ENCODE data around the gene BAG5.
"Not testable (repeated sequence)": the region's sequence is repeated elsewhere in the genome, so short reads cannot be mapped to it uniquely, and the experiment has no call there.

BAG5 gene, protein sequence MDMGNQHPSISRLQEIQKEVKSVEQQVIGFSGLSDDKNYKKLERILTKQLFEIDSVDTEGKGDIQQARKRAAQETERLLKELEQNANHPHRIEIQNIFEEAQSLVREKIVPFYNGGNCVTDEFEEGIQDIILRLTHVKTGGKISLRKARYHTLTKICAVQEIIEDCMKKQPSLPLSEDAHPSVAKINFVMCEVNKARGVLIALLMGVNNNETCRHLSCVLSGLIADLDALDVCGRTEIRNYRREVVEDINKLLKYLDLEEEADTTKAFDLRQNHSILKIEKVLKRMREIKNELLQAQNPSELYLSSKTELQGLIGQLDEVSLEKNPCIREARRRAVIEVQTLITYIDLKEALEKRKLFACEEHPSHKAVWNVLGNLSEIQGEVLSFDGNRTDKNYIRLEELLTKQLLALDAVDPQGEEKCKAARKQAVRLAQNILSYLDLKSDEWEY

DNA sequence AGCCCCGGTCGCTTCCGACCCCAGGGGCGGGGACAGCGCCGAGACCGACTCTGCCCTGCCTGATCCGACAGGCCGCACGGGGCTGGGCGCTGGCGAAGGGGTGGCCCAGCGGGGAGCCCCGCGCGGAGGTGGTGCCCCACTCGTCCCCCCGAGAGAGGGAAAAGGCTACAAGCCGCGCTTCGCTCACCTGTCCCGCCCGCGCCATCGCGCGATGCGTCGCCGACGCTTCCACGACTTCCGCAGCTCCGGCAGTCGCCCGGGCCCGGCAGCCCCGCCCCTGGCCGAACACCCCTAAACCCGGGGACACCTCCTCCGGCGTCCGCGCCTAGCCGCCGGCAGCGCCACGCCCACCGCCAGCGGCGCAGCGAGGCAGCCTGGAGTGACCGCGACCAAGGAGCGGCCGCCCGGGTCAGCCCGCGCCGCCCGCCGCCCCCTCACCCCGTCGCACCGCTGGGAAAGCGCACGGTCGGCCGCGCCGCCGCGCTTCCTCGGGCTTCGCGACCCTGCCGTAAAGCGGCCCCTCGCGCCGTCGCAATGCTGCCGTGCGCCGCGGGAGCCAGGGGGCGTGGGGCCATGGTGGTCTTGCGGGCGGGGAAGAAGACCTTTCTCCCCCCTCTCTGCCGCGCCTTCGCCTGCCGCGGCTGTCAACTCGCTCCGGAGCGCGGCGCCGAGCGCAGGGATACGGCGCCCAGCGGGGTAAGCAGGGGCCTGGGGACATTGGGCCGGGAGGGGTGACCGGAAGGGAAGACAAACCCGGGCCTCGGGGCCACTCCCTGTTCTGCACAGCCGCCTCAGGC lies at the start of gene BAG5, which contains the start of gene COA8:
Gene BAG5 (minus strand): TSS at position 229 of the 797 bp plus-strand sequence. CDS start 1,493 bp downstream, outside the sequence.
Gene COA8 (plus strand): TSS at position 532 of the 797 bp plus-strand sequence. CDS start 42 bp downstream, at position 574.
- peak; percentile 76 for DNase-seq

DNA sequence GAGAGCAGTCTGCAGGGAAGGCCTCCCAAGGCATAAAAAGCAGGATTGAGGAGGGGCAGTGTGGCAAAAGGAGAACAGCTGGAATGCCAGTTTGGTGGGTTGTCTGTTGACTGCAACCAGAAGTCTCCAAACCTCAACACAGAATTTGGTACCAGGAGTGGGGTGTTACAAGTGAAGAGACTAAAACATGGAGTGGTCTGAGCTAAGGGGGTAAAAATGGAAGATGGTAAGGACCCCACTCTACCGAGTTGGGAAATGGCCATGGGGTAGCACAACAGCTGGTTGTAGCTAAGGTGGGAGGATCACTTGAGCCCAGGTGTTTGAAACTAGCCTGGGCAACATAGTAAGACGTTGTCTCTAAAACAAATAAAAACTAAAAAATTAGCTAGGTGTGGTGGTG lies 48.8 kb upstream of the BAG5 start:
- DNase-seq = no peak

DNA sequence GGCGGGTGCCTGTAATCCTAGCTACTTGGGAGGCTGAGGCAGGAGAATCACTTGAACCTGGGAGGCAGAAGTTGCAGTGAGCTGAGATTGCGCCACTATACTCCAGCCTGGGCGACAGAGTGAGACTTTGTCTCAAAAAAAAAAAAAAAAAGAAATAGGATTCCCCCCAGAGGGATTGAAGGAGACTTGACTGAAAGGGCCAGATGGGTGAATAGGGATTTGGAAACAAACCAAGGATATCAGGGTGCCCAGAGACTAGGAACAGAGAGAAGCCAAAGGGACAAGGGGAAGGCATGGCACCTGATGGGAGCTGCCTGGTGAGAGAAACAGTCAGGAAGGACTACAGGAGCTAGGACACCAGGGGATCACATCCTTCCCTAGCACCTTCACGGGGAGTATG lies 46.6 kb upstream of the BAG5 start:
- not testable (repeated sequence) for DNase-seq

DNA sequence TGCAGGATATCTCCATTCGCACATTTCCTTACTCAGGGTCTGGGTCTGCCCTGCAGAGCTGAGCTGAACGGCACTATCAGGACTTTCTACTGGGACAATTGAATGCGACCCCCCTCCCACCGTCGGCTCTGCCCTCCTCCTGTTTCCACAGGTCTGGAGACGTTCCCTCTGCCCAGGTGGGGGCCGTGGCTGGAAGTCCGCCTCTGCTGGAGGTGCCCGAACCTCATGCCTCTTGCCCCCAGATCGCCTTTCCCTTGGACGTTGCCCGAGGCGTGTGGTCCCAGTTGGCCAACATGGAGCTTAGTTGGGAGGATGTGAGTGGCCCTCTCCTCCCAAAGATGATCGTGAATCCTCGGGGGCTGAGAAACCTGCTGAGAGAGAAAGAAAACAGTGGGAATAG lies 45.4 kb upstream of the BAG5 start:
- no peak for DNase-seq

DNA sequence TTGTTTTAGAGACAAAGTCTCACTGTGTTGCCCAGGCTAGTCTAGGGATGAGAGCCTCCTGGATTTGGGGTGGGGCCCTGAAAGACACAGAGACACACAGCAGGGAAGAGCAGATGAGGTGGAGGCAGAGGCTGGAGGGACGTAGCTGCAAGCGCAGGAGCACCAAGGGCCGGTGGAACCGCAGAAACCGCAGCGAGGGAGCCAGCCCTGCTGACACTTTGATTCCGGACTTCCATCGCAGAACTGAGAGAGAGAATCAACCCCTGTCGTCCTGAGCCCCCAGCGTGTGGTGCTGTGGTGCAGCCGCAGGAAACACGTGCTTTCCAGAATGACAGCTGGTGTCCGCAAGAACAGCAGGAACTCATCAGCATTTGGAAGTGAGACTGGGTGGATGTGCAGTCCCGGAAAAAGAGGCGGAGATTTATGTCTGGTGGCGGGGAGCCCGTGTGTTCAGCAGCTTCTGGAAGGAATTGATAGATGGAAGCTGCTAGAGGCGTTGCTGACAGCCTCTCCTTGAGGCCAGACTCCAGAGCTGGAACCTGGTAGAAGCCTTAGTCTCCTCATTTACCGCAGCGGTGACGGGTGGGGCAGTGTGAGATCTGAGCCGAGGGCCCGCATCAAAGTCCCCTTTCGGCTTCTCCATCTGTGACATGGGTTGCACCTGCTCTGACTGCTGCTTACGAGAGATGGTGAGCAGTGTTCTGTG lies 44.7 kb upstream of the BAG5 start:
- peak; percentile 68 for DNase-seq

DNA sequence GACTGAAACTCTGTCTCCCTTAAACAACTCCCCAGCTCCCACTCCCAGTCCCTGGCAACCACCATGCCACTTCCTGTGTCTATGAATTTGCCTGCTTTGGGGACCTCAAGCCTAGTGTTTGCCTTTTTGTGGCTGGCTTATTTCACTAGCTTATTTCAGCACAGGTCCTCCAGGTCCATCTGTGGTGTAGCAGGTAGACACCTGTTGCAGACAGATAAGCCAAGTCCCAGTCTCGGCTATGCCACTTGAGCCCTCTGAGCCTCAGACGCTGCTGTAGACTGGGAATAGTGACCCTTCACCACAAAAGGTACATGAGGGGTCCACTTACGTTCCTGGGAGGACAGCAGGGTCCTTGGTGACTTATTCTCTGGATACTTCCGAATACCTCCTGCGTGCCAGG lies 42.2 kb upstream of the BAG5 start:
- no peak for DNase-seq

DNA sequence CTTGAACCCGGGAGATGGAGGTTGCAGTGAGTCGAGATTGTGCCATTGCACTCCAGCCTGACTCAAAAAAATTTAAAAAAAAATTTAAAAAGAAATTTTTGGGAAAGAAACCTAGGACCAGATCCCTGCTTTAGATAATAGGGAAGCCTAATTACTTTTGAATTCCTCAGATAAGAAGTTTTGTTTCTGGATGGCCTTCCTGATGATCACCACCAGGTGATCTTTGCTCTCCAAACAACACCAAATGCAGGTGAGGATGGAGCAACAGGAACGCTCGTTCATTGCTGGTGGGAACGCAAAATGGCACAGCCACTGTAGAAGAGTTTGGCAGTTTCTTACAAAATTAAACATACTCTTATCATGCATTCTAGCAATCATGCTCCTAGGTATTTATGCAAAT lies 38.0 kb upstream of the BAG5 start:
- no peak for DNase-seq

DNA sequence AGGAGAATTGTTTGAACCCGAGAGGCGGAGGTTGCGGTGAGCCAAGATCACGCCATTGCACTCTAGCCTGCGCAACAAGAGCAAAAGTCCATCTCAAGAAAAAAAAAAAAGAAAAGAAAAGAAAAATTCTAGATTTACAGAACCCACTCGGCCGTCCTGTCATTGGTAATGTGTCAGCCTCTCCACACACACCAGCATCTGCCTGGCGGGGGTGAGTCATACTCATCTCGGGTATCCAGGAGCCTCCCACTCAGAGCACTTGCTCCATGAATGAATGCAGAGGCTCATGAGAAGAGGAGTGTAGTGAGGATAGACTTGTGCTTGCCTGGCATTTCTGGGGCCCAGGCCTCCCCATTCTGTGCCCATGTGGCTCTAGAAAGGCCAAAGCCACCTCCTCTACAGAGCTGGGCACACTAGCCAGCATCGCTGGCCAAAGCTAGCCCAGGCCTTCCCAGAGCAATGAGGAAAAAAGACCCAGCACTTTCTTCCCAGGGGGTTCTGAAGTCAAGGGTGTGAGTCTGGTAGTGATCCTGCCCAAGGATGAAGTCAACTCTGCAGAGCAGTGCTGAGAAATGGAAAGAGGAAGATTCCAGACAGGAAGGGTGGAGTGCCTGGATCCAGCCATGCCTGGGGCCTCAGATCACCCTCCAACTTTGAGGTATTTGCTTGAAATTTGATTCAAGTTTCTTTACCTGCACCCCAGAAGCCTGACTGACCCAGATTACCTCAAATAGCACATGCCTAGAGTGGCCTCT lies 35.3 kb upstream of the BAG5 start:
- DNase-seq = peak; percentile 14

DNA sequence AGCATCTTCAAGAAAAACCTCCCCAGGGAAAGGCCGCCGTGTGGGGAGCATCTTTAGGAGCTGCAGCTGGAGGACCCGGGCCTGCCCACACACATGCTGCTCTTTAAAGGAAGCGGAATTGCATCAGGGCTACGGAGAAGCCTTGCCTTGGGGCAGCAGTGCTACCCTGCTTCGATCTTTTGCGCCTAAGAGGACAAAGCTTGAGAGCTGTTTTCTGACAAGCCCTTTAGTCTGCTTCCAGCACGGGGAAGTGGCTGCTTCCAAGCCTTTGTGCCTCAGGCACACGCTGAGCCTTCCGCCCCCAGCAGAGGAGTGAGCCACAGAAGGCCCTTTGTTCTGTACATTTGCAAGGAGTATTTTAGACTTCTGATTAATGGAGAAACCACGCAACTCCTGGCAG lies 31.8 kb upstream of the BAG5 start:
- DNase-seq = peak; percentile 43

DNA sequence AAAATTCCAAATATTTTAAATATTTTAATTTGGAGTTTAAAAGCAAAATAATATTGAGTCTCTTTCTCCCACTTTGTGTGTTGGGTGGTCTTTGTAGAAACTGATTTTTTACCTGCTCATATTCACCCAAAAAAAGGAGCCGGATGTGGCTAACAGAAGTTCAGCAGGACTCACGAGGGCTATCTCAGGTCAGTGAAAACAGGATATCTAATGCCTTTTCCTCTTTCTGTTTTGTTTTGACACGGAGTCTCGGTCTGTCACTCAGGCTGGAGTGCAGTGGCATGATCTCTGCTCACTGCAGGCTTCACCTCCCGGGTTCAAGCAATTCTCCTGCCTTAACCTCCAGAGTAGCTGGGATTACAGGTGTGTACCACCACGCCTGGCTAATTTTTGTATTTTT lies 31.1 kb upstream of the BAG5 start:
- no peak for DNase-seq

DNA sequence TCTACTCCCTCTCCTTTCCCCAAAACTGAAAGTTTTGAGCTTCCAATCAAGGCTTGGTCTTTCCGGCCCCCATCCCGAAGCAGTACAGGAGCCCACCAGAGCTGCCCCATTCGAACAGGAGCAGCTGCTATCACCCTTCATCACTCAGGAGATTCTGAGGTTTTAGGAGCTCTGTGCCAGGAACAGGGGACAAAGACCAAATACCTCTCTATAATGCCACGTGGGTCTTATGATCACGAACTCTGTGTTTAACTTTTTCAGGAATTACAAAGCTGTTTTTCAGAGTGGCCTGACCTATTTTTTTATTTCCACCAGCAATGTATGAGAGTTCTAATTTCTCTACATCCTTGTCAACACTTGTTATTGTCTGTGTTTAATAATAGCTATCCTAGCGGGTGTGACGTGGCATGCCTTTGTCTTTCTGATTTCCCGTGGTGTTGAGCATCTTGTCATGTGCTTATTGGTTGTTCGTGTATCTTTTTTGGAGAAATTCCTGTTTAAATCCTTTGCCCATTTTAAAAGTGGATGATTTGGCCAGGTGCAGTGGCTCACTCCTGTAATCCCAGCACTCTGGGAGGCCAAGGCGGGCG lies 22.0 kb upstream of the BAG5 start:
- no peak for DNase-seq

DNA sequence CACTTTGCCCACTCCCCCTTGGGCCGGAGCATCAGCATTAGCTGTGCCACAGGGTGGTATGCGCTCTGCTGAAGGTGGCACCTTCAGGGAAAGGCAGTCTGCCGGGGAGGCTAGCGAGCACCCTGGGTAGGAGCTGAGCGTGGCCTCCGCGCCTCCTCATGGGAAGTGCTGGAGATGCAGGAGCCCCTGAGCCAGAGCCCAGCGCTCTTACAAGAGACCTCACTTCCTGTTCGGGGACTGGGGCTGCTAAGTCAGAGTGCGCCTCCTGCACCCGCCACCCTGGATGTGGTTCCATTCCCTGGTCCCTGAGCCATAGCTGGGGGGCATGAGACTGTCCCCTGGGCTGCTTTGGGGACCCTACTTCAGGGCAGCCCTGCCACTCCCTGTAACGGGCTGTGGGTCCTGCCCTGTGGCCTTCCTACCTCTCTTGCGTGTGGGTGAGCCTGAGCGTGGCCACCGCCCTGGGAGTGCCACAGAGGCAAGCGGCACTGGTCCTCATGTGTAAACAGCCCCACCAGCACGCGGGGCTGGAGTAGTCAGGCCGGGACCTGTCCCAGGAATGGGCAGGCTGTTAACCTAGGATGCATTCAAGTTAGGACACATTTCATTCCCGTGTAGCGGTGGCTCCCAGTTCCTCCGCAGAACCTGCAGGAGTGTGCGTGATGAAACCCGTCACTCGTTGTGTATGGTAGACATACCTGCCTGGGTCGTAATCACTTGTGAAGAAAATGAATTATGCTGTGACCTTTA lies 19.7 kb upstream of the BAG5 start:
- DNase-seq = no peak

DNA sequence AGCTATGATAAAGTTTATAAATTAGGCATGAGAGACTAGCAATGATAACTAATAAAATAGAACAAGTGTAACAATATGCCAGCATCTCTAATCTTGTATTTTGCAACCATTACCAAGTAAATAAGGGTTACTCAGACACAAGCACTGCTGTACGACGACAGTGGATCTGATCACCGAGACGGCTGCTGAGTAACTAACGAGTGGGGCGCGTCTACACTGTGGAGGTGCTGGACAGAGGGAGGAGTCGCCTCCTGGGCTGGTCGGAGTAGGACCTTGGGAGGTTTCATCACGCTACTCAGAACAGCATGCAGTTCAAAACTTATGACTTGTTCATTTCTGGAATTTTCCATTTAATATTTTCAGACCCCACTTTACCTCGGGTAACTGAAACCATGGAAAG lies 18.7 kb upstream of the BAG5 start:
- no peak for DNase-seq

DNA sequence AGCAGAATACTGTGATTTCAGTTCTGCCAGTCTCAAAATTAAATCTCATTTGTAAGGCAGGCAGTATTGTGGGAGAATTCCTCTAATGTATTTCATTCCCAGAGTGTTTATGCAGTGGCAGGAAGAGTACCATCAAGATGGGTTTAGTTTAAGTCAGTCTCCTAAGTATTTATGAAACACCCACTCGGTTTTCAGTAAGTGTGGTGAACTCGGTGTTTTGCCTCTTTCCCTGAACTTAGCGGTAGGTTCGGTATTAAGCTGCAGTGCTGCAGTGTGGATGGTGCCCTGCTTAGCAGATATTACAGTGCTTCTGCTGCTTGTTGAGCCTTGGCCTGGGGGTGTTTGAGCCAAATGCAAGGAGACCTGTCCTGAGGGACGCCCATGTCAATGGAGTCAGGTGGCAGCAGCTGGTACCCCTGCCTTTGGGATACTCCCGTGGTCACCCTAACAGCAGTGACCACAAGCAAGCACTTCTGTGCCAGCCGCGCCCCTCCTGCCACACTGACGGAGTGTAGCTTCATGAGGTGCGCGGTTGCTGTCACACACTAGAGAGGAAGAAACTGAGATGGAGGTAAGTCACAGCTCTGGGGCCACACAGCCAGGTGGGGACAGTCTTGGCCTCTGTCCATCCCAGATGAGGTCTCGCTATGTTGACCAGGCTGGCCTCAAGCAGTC lies 16.1 kb upstream of the BAG5 start:
- no peak for DNase-seq

DNA sequence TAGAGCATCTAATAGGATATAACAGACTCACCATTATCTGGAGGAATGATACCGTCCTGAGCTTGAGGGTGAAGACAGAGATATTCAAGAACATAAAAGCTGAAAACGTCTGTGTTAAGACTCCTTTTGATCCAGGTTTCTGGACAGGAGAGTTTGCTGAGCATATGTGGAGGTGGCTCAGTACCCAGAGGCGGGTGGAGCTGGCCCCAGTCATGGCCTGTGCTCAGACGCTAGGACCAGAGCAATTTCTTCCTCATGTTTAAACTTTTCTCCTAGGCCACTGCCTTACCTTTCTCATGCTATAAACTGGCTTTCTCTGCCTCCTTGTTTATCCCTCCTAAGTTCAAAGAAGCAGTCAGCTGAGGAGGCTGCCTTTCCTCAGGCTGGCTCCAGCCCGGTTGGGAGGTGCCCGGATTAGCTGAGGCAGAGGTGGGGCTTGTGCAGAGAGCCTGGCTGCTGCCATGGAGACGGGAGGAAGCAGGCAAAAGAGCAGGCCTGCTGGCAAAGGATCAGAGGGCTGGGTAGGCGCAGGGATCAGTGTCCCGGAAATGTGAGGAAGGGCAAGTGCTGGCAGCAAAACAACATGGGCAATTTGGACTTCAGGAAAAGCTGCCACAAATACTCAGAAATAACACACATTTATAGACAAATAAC lies 14.0 kb upstream of the BAG5 start:
- DNase-seq = peak; percentile 85

DNA sequence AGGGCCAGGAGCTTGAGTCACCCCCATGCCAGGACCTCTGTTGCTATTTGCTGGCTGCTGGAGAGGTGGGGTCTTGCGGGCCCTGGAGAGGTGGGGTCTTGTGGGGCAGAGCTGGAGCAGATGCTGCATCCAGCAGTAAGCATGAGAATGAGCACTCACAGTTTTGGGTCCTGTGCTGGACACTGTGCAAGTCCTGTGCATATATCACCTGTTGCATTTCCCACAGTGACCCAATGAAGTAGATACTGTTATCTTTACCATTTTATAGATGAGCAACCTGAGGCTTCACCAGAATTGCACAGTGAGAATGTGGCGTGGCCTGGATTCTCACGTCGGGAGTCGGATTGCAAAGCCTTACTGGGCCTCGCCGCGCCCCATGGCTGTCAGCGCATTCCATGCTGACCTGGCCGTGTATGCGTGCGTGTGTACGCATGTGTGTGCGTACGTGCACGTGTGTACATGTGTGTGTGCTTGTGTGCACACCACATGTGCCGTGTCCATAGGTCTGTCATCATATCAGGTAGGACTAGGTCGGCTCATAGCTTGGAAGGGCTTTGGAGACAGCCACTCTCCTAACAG lies 12.3 kb upstream of the BAG5 start:
- no peak for DNase-seq

DNA sequence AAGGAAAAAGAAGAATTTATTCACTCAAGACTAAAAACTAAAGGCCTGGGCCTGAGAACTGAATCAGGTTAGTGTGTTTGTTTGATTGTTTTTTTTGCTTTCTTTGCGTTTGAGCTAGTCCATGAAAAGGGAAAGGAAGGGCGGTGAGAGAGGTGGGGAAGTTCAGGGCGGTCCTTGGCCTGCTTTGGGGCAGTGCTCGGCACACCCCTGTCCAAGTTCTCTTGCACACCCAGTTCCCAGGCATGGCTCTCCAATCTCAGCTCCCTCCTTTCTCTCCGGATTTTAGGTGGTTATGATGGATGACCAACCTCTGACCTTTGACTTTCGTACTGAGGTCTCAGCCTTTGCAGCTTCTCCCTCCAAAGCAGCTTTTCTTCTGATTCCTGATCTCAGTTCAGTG lies 11.6 kb upstream of the BAG5 start:
- DNase-seq = no peak

DNA sequence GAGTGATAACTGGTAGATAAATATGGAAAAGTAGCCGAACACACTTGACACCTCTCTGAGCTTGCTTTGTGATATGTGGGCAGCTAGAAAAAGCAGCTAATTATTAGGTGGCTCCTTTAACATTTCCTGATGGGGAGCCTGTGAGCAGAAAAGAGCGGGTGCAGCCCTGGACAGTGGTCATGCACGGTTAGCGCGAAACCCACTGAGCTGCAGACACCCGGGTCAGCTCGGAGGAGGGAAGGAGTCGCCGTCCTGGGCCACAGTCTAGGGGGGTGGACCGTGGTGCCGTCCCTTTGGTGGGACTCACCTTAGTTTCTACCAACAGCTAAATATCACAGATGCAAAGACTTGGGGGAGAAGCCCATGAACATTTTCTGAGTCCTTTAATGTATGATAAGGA lies 7.0 kb upstream of the BAG5 start:
- no peak for DNase-seq

DNA sequence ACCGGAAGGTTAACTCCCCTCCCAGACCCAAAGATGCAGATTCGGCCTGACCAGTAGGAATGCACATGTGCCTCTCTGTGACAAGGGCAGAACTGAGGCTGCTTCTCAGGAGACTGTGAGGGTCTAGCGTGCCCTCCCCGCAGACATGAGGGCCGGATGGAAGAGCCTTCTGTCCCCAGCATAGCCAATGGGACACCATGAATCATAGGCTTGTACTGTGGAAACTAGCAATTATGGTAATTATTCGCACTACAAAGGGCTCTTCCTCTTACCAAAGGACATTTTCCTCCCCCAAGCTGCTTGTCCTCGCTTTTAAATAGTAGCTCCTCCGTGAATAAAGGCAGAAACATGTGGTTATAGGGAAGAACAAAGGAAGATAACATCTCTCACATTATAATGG lies 6.5 kb upstream of the BAG5 start:
- DNase-seq = no peak
